HL-60 (cell line): ENCODE data around the gene SYNPO2.

ENCODE experiments used
- DNase-seq, 2 experiments: peaks; one replicate each; pipeline ENCODE4 v3.0.0-alpha.2; 2010 to 2020; ENCODE audit warnings: low read depth in 1 of 2, low spot score in 1 of 2
- H3K27ac ChIP-seq: fragments of 250-450 bp; sonication (Bioruptor Pico); replicated peaks from 2 replicates; pipeline ENCODE4 v1.5.1; 2020; ENCODE audit warnings: mild to moderate bottlenecking, moderate library complexity
- H3K27me3 ChIP-seq: fragments of 250-450 bp; sonication (Bioruptor Pico); 2 replicates; pipeline ENCODE4 v1.5.1; 2021; ENCODE audit warnings: mild to moderate bottlenecking, moderate library complexity; ENCODE audit not compliant: insufficient read depth, poor library complexity, severe bottlenecking
- H3K4me3 ChIP-seq: replicated peaks from 2 replicates; pipeline ENCODE4 v1.5.1; 2011; ENCODE audit warnings: mild to moderate bottlenecking, control low read depth, low read length; ENCODE audit not compliant: insufficient read depth
- GABPA ChIP-seq: IDR thresholded peaks from 2 replicates; pipeline ENCODE4 v1.6.1; 2012; ENCODE audit warnings: low read depth
- POLR2AphosphoS5 ChIP-seq: IDR thresholded peaks from 2 replicates; pipeline ENCODE4 v1.6.1; 2012; ENCODE audit warnings: low read depth
- SPI1 ChIP-seq: IDR thresholded peaks from 2 replicates; pipeline ENCODE4 v1.6.1; 2012; ENCODE audit warnings: low read depth, mild to moderate bottlenecking, borderline replicate concordance
- TF ChIP-seq, protein P1 (sequence below): IDR thresholded peaks from one replicate; pipeline ENCODE4 v1.5.1; 2011; ENCODE audit warnings: low read length, control low read depth, inconsistent platforms; ENCODE audit not compliant: insufficient read depth
- TF ChIP-seq, protein P2 (sequence below): IDR thresholded peaks from 2 replicates; pipeline ENCODE4 v1.6.1; 2012; ENCODE audit warnings: low read depth; ENCODE audit not compliant: insufficient replicate concordance

SYNPO2 gene

DNA sequence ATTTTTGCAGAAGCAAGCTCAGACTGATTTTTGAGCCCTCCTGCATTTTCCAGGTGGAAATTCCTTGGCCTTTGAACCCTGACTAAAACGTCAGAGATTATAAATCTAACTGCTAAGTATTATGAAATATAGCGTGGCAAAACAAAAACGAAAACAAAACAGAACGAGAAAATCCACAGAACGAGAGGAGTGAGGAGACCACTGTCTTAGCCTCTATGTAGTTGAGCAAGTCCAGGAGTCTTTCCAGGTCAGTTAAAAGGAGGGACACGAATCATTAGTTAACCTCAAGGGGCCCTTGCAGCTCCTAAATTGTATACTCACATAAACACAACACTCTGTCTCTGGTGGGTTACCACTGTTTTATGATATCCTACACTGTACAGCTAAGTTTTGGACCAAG, 80.2 kb downstream of the SYNPO2 start:
- Histone ChIP-seq H3K27me3 (no peaks in the 10 kb centered on the region), H3K27ac (no peak overlapping the region; the same call in 1 of the 2 replicates), H3K4me3 (no peak overlapping the region)
- DNase-seq, result no peak
- TF ChIP-seq GABPA, result no peak
- TF ChIP-seq, protein P1, sequence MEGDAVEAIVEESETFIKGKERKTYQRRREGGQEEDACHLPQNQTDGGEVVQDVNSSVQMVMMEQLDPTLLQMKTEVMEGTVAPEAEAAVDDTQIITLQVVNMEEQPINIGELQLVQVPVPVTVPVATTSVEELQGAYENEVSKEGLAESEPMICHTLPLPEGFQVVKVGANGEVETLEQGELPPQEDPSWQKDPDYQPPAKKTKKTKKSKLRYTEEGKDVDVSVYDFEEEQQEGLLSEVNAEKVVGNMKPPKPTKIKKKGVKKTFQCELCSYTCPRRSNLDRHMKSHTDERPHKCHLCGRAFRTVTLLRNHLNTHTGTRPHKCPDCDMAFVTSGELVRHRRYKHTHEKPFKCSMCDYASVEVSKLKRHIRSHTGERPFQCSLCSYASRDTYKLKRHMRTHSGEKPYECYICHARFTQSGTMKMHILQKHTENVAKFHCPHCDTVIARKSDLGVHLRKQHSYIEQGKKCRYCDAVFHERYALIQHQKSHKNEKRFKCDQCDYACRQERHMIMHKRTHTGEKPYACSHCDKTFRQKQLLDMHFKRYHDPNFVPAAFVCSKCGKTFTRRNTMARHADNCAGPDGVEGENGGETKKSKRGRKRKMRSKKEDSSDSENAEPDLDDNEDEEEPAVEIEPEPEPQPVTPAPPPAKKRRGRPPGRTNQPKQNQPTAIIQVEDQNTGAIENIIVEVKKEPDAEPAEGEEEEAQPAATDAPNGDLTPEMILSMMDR, result no peak
- TF ChIP-seq, protein P2, sequence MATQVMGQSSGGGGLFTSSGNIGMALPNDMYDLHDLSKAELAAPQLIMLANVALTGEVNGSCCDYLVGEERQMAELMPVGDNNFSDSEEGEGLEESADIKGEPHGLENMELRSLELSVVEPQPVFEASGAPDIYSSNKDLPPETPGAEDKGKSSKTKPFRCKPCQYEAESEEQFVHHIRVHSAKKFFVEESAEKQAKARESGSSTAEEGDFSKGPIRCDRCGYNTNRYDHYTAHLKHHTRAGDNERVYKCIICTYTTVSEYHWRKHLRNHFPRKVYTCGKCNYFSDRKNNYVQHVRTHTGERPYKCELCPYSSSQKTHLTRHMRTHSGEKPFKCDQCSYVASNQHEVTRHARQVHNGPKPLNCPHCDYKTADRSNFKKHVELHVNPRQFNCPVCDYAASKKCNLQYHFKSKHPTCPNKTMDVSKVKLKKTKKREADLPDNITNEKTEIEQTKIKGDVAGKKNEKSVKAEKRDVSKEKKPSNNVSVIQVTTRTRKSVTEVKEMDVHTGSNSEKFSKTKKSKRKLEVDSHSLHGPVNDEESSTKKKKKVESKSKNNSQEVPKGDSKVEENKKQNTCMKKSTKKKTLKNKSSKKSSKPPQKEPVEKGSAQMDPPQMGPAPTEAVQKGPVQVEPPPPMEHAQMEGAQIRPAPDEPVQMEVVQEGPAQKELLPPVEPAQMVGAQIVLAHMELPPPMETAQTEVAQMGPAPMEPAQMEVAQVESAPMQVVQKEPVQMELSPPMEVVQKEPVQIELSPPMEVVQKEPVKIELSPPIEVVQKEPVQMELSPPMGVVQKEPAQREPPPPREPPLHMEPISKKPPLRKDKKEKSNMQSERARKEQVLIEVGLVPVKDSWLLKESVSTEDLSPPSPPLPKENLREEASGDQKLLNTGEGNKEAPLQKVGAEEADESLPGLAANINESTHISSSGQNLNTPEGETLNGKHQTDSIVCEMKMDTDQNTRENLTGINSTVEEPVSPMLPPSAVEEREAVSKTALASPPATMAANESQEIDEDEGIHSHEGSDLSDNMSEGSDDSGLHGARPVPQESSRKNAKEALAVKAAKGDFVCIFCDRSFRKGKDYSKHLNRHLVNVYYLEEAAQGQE, result no peak
- TF ChIP-seq POLR2AphosphoS5, result no peak
- no peak for TF ChIP-seq SPI1

DNA sequence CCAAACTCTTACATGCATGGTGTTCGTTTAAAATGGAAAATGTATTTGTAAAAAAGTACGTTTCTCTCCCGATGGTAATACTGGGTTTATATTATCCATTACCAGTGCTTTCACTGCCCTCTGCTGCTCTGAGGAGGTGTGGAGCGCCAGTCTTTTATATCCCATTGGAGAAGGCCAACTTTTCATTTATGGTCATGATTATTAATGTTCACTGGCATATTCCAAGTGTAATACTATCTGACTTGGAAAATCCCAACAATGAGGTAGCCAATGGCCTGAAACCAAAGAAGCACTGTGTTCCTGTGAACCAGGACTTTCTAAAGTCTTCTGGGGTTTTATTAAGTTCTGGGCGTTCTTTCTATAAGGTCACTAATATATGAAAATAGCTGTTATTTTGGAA, 80.7 kb downstream of the SYNPO2 start:
- peak in 1 of 2 experiments; percentile 53 for DNase-seq
- H3K27ac ChIP-seq, result no peak overlapping the region
- no peak overlapping the region for H3K4me3 ChIP-seq
- no peaks in the 10 kb centered on the region for H3K27me3 ChIP-seq
- no peak for TF ChIP-seq SPI1
- TF ChIP-seq POLR2AphosphoS5, result no peak
- TF ChIP-seq GABPA, result no peak
- TF ChIP-seq, protein P2, result no peak
- TF ChIP-seq, protein P1, result no peak

DNA sequence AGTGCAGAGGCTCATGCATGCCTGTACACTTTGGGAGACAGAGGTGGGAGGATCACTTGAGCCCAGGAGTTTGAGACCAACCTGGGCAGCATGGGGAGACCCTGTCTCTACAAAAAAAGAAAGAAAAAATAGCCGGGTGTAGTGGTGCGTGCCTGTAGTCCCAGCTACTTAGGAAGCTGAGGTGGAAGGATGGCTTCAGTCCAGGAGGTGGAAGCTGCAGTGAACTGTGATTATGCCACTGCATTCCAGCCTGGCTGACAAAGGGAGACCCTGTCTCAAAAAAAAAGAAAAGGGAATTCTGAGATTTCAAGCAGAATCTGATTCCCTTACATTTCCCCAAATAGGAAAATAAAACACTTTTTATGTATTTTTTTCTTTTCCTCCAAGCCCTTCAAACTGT, 83.5 kb downstream of the SYNPO2 start:
- no peak overlapping the region for H3K27ac ChIP-seq

More for the DNA sequence above, 83.5 kb downstream of the SYNPO2 start:
- no peak for DNase-seq
- Histone ChIP-seq H3K27me3 (no peaks in the 10 kb centered on the region), H3K4me3 (no peak overlapping the region)
- TF ChIP-seq, protein P2, result no peak
- TF ChIP-seq POLR2AphosphoS5 (no peak), SPI1 (no peak), GABPA (no peak)
- TF ChIP-seq, protein P1, result no peak
